ENCODE data around the gene PDGFC.
A peak's percentile ranks its signal among the peaks of the same experiment; 100 is the strongest.

Gene PDGFC

DNA sequence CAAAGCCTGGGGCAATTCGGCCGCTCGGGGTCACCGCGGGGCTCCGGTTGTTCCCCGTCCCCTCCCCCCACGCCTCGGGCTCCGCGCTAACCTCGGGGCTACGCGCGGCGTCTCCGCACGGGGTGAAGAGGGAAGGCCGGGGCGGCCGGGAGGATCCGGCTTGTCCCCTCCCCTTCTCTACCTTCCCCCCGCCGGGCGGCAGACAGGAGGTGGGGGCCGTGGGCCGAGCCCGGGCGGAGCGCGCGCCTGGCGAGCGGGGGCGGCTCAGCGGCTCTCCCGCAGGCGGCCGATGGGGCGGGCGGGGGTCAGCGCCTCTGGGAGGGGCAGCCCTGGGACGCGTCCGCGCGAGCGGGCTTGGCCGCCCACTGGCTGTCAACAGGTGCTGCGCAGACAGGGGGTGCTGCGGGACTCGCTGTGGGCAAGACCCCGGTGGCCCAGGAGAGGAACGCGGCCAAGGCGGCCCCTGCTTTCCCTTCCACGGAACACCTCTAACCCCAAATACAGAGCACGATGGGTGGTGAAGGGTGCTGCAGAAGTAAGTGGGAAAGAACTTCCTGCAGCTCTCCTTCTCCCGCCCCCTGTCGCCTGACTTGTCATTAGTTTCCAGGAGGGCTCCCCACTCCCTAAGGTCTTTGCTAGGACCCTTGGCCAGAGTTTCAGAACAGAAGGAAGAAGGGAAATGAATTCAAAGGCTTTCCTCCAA, at the start of gene PDGFC:
TSS of gene PDGFC (minus strand) at position 124 of the 703 bp plus-strand sequence. CDS start 896 bp downstream, outside the sequence.
- Histone ChIP-seq H3K36me3 (ENCODE audit: low read depth) (no peaks in the 10 kb centered on the region), H3K9me3 (ENCODE audit: severe bottlenecking) (no peaks in the 10 kb centered on the region), H3K27me3 (ENCODE audit: insufficient read depth, poor library complexity, severe bottlenecking) (no peaks in the 10 kb centered on the region), H3K4me3 (ENCODE audit: severe bottlenecking) (peak within 1 kb of the TSS; percentile 51), H3K27ac (ENCODE audit: poor library complexity, severe bottlenecking) (peak within 1 kb of the TSS; percentile 78), H3K4me1 (ENCODE audit: insufficient read depth, poor library complexity, severe bottlenecking) (peaks cover 25% of the 10 kb centered on the region)
- ATAC-seq (ENCODE audit: low read depth) (peak; percentile 59), DNase-seq (ENCODE audit: low spot score) (peak; percentile 68)
- peak; percentile 66 for TF ChIP-seq CTCF (IDR thresholded peaks at IDR 0.05; ENCODE audit: poor library complexity, severe bottlenecking)

DNA sequence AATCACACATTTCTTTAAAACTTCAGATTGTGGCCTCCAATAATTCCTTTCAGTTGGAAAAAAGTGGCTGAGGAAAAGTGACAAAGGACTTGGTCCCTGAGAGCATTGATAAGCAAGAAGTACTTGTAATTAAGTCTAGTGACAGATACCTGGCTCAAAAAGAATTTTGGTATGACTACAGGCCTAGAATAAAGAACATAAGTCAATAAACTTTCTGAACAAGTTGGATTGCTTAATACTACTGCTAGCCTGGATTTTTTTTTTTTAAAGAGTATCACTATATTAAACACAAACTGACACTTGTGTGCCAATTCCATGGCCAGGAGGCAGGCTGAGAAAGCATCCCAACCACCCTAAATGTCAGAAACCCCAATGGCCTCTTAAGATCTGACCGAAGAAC, 49.3 kb upstream of the PDGFC start:
- ATAC-seq (ENCODE audit: low read depth) (no peak), DNase-seq (ENCODE audit: low spot score) (no peak)
- Histone ChIP-seq H3K4me1 (ENCODE audit: insufficient read depth, poor library complexity, severe bottlenecking) (no peaks in the 10 kb centered on the region), H3K27me3 (ENCODE audit: insufficient read depth, poor library complexity, severe bottlenecking) (no peaks in the 10 kb centered on the region), H3K27ac (ENCODE audit: poor library complexity, severe bottlenecking) (no peak overlapping the region), H3K4me3 (ENCODE audit: severe bottlenecking) (no peak overlapping the region), H3K36me3 (ENCODE audit: low read depth) (no peaks in the 10 kb centered on the region), H3K9me3 (ENCODE audit: severe bottlenecking) (no peaks in the 10 kb centered on the region)
- TF ChIP-seq CTCF (IDR thresholded peaks at IDR 0.05; ENCODE audit: poor library complexity, severe bottlenecking), result no peak

- Histone ChIP-seq H3K27ac (ENCODE audit: poor library complexity, severe bottlenecking) (no peak overlapping the region), H3K4me1 (ENCODE audit: insufficient read depth, poor library complexity, severe bottlenecking) (peaks cover 10% of the 10 kb centered on the region), H3K27me3 (ENCODE audit: insufficient read depth, poor library complexity, severe bottlenecking) (no peaks in the 10 kb centered on the region), H3K36me3 (ENCODE audit: low read depth) (no peaks in the 10 kb centered on the region), H3K4me3 (ENCODE audit: severe bottlenecking) (no peak overlapping the region), H3K9me3 (ENCODE audit: severe bottlenecking) (no peaks in the 10 kb centered on the region)
- ATAC-seq (ENCODE audit: low read depth) (no peak), DNase-seq (ENCODE audit: low spot score) (no peak)
- TF ChIP-seq CTCF (IDR thresholded peaks at IDR 0.05; ENCODE audit: poor library complexity, severe bottlenecking), result no peak
Measured at GRCh38 chr4:157018920-157019490, 47.4 kb upstream of the PDGFC start.

- Histone ChIP-seq H3K27me3 (ENCODE audit: insufficient read depth, poor library complexity, severe bottlenecking) (no peaks in the 10 kb centered on the region), H3K4me3 (ENCODE audit: severe bottlenecking) (no peak overlapping the region), H3K9me3 (ENCODE audit: severe bottlenecking) (no peaks in the 10 kb centered on the region), H3K4me1 (ENCODE audit: insufficient read depth, poor library complexity, severe bottlenecking) (peaks cover 24% of the 10 kb centered on the region), H3K27ac (ENCODE audit: poor library complexity, severe bottlenecking) (peak overlapping the region; percentile 18), H3K36me3 (ENCODE audit: low read depth) (no peaks in the 10 kb centered on the region)
- DNase-seq (ENCODE audit: low spot score) (no peak), ATAC-seq (ENCODE audit: low read depth) (peak; percentile 92)
- TF ChIP-seq CTCF (IDR thresholded peaks at IDR 0.05; ENCODE audit: poor library complexity, severe bottlenecking), result no peak
Measured at GRCh38 chr4:157014621-157015591, 43.3 kb upstream of the PDGFC start.
